Lung (tissue), 12 donors: ENCODE measurements around the gene ACOT13. TPM values are rescaled to one million over a fixed set of nuclear protein-coding genes. Genes with fewer than 3 reads are reported as not detected.
A peak's percentile ranks its signal among the peaks of the same experiment; 100 is the strongest.

ENCODE experiments used
- ATAC-seq: fragments of 200-7000 bp; cut with Tn5 transposase; one replicate; pipeline ENCODE4 v1.9.1; 2020; ENCODE audit warnings: moderate number of reproducible peaks; ENCODE audit not compliant: insufficient read depth, low FRiP score
- DNase-seq, 3 donors: peaks; one replicate each; pipeline ENCODE4 v3.0.0-alpha.2; 2013 to 2017
- H3K27ac ChIP-seq, 2 donors: one replicate each; pipeline ENCODE4 v1.5.1; 2013; ENCODE audit warnings: mild to moderate bottlenecking in 2 of 2, moderate library complexity in 2 of 2, control low read depth in 1 of 2, inconsistent platforms in 1 of 2, low read depth in 1 of 2, low read length in 1 of 2
- H3K27me3 ChIP-seq, 3 donors: one replicate each; pipeline ENCODE4 v1.5.1; 2013; ENCODE audit warnings: low read length in 2 of 3; ENCODE audit not compliant: control insufficient read depth in 3 of 3, insufficient read depth in 3 of 3
- H3K36me3 ChIP-seq, 4 donors: one replicate each; pipeline ENCODE4 v1.5.1; 2013; ENCODE audit warnings: low read length in 4 of 4, mild to moderate bottlenecking in 1 of 4, moderate library complexity in 1 of 4; ENCODE audit not compliant: control insufficient read depth in 4 of 4, insufficient read depth in 4 of 4
- H3K4me1 ChIP-seq, 5 donors: one replicate each; pipeline ENCODE4 v1.5.1; 2013; ENCODE audit warnings: low read length in 5 of 5, mild to moderate bottlenecking in 2 of 5, moderate library complexity in 1 of 5; ENCODE audit not compliant: control insufficient read depth in 5 of 5, insufficient read depth in 5 of 5
- H3K4me3 ChIP-seq: one replicate; pipeline ENCODE4 v1.5.1; 2013; ENCODE audit warnings: mild to moderate bottlenecking, control low read depth, moderate library complexity
- H3K9ac ChIP-seq, 2 donors: one replicate each; pipeline ENCODE4 v1.5.1; 2013; ENCODE audit warnings: low read length in 2 of 2, control low read depth in 1 of 2; ENCODE audit not compliant: insufficient read depth in 1 of 2
- H3K9me3 ChIP-seq, 4 donors: one replicate each; pipeline ENCODE4 v1.5.1; 2013; ENCODE audit warnings: low read length in 3 of 4, mild to moderate bottlenecking in 1 of 4, moderate library complexity in 1 of 4; ENCODE audit not compliant: control insufficient read depth in 4 of 4, insufficient read depth in 3 of 4
- CTCF ChIP-seq: IDR thresholded peaks from 2 replicates; pipeline ENCODE4 v1.5.1; 2012; ENCODE audit warnings: mild to moderate bottlenecking; ENCODE audit errors: control extremely low read depth, extremely low read depth
- WGBS, 2 donors: extraction: QIAGEN DNeasy Blood & Tissue Kit; methylation state at CpG; one replicate each; pipeline ENCODE4 v1.1.7; 2013; 5-methylcytosine and 5-hydroxymethylcytosine counted together
- polyA plus RNA-seq, 2 donors: library from polyadenylated mRNA; stranded (reverse); fragments of 200-250 nt; gene quantifications; one replicate each; pipeline ENCODE4 v1.2.1, GENCODE V29; 2013
- total RNA-seq, 2 donors: library from RNA; depleted of rRNA in 1 of 2; stranded (reverse); fragments of >200 nt in 1 of 2; gene quantifications; one replicate each; pipeline ENCODE4 v1.2.1, GENCODE V29; 2014 to 2021
- donor health status: control.
- donor health status: control.
- donor health status: Bipolar disorder and iron deficiency.
- donor health status: healthy.
- donor health status: DM: yes; HTN: yes; CAD: no.

ACOT13 gene
- total and polyA plus RNA-seq, 4 donors = 4.7 to 59.3 (median 14.3) TPM

DNA sequence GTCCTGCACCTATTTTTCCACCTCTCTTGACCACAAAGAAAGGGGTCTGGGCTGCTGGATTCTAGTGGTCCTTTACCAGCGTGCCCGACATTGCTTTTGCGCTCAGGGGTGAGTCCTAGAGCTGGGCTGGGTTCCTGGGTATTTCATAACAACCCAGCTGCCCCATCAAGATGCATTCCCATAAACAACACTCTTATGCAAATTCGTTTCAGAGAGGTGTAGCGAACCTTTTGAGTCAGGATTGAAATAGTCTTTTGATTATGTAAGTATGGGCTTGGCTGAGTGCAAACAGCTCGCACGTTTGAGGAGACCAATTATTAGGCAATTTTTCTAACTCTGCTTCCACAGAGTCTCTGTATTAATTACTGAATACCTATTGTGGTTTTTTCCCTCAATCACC lies 13.7 kb downstream of the ACOT13 start:
- H3K27me3 ChIP-seq = no peaks in the 10 kb centered on the region
- H3K4me3 ChIP-seq = no peak overlapping the region
- ATAC-seq (no peak), DNase-seq (no peak)
- H3K9me3 ChIP-seq = no peaks in the 10 kb centered on the region
- no peak overlapping the region for H3K9ac ChIP-seq
- peaks cover 0 to 2% (median under 1%) of the 10 kb centered on the region in 4 donors for H3K36me3 ChIP-seq
- H3K4me1 ChIP-seq = peaks cover 0 to 5% (median 0%) of the 10 kb centered on the region in 5 donors
- H3K27ac ChIP-seq = peak overlapping the region in 1 of 2 donors; percentile 56
- WGBS, 2 donors = 54 to 64% methylated on average over 7 of the region's 7 CpGs
- no peak for TF ChIP-seq CTCF

DNA sequence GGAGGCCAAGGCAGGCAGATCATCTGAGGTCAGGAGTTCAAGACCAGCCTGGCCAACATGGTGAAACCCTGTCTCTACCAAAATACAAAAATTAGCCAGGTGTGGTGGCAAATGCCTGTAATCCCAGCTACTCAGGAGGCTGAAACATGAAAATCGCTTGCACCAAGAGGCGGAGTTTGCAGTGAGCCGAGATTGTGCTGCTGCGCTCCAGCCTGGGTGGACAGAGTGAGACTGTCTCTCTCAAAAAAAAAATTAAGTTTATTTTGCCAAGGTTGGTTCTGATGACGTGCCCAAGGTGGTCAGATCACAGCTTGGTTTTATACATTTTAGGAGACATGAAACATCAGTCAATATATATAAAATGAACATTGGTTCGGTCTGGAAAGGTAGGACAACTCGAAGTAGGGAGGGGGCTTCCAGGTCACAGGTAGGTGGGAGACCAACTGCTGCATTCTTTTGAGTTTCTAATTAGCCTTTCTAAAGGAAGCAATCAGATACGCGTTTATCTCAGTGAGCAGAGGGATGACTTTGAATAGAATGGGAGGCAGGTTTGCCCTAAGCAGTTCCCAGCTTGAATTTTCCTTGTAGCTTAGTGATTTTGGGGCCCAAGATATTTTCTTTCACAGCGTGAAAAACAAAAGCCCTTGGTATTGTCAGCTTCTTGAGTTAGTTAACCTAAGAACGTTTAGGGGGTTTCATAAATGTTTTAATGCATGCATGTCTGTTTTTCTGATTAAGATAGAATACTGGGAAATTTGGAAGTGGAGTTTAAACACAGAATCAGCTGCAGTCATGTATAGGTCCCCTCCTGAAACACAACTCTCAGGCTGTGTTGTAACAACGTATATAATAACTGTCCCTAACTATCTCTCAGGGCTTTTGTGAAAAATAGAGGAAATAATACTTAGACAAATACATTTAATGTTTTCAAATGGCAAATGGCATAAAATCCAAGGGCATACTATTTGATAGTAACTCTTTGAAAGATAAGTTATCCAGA lies 16.7 kb downstream of the ACOT13 start:
- H3K9ac ChIP-seq = no peak overlapping the region
- no peaks in the 10 kb centered on the region for H3K27me3 ChIP-seq
- ATAC-seq (no peak), DNase-seq (no peak)
- no peak overlapping the region for H3K4me3 ChIP-seq
- no peaks in the 10 kb centered on the region for H3K9me3 ChIP-seq
- H3K27ac ChIP-seq = no peak overlapping the region
- H3K36me3 ChIP-seq = peaks cover 0 to 5% (median 1%) of the 10 kb centered on the region in 4 donors
- TF ChIP-seq CTCF = no peak
- peaks cover 0 to 5% (median 0%) of the 10 kb centered on the region in 5 donors for H3K4me1 ChIP-seq
- 77 to 81% methylated on average over 12 of the region's 12 CpGs for WGBS, 2 donors

DNA sequence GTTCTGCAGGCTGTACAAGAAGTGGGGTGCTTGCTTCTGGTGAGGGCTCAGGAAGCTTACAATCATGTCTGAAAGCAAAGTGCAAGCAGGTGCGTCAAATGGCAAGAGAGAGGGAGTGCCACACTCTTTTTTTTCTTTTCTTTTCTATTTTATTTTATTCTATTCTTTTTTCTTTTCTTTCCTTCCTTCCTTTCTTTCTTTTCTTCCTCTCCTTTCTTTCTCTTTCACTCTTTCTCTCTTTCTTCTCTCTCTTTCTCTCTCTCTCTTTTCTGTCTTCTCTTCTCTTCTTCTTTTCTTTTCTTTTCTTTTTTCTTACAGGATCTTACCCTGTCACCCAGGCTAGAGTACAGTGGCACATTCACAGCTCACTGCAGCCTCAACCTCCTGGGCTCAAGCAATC lies 19.5 kb downstream of the ACOT13 start:
- H3K27me3 ChIP-seq = no peaks in the 10 kb centered on the region
- DNase-seq (no peak), ATAC-seq (no peak)
- H3K36me3 ChIP-seq = peaks cover 0 to 5% (median 1%) of the 10 kb centered on the region in 4 donors
- H3K4me1 ChIP-seq = peaks cover 0 to 5% (median 0%) of the 10 kb centered on the region in 5 donors
- H3K9ac ChIP-seq = no peak overlapping the region
- H3K9me3 ChIP-seq = no peaks in the 10 kb centered on the region
- H3K27ac ChIP-seq = no peak overlapping the region
- whole genome bisulfite sequencing, 2 donors = 88 to 100% methylated on average over 1 of the region's 1 CpG
- H3K4me3 ChIP-seq = no peak overlapping the region
- no peak for TF ChIP-seq CTCF
